Measurements from ENCODE around the gene MAP3K9.

GRCh38 chr14:70697701-70698100 lies 111.6 kb downstream of the MAP3K9 start:
- TF ChIP-seq EZH2 (IDR thresholded peaks at IDR 0.05; ENCODE audit: insufficient read depth, low read length) (no peak), CTCF (IDR thresholded peaks at IDR 0.05; ENCODE audit: insufficient read depth, low read depth, low read length) (no peak)
